HEK293 (cell line): ENCODE data around the gene MRPS6.

ENCODE experiments used
- CTCF ChIA-PET: fragments of 350-600 bp; formaldehyde crosslinking; extraction: SDS; loops from one replicate; lab custom pipeline; 2021; ENCODE audit warnings: antibody characterized with exemption; lab: Yijun Ruan, JAX
- POLR2A ChIA-PET: fragments of 300-600 bp; formaldehyde crosslinking; extraction: SDS; loops from one replicate; lab custom pipeline; 2020; ENCODE audit warnings: antibody characterized with exemption, inconsistent platforms; lab: Yijun Ruan, JAX
- H3K27ac ChIP-seq: fragments of 200-500 bp; sonication (Bioruptor generic); 2 replicates; pipeline ENCODE4 v1.5.1; 2014; ENCODE audit warnings: low read depth, low read length, control low read depth, inconsistent platforms; ENCODE audit errors: extremely low read depth
- H3K36me3 ChIP-seq, 2 experiments: fragments of 200-500 bp in 1 of 2; sonication (Bioruptor generic) in 1 of 2; 1 replicate in 1 of 2; 2 replicates in 1 of 2; pipeline ENCODE4 v1.5.1; 2014 to 2017; ENCODE audit warnings: inconsistent platforms in 2 of 2, low read length in 2 of 2; ENCODE audit not compliant: control insufficient read depth in 2 of 2, insufficient read depth in 1 of 2
- H3K4me1 ChIP-seq: fragments of 200-500 bp; sonication (Bioruptor generic); 2 replicates; pipeline ENCODE4 v1.5.1; 2014; ENCODE audit warnings: mild to moderate bottlenecking, low read length, inconsistent platforms; ENCODE audit not compliant: control insufficient read depth, insufficient read depth
- H3K4me3 ChIP-seq: 2 replicates; pipeline ENCODE4 v1.5.1; 2011; ENCODE audit warnings: low read depth, mild to moderate bottlenecking, control low read depth, low read length, moderate library complexity
- H3K9me3 ChIP-seq: fragments of 200-500 bp; sonication (Bioruptor generic); 2 replicates; pipeline ENCODE4 v1.5.1; 2014; ENCODE audit warnings: low read depth, low read length, inconsistent platforms; ENCODE audit not compliant: control insufficient read depth, insufficient read depth
- AEBP2 ChIP-seq: fragments of 450-650 bp; formaldehyde crosslinking; IDR thresholded peaks from 2 replicates; pipeline ENCODE4 v1.5.1; 2016; ENCODE audit warnings: missing biosample characterization, missing genetic modification characterization, borderline replicate concordance
- EGR2 ChIP-seq: fragments of 450-650 bp; formaldehyde crosslinking; IDR thresholded peaks from 2 replicates; pipeline ENCODE4 v1.5.1; 2016; ENCODE audit warnings: low read depth, missing biosample characterization, missing genetic modification characterization
- HOXA7 ChIP-seq: sonication (generic); formaldehyde crosslinking; IDR thresholded peaks from 2 replicates; pipeline ENCODE4 v1.8.1; 2022; ENCODE audit warnings: missing genetic modification reagents, borderline replicate concordance
- KLF17 ChIP-seq: fragments of 450-650 bp; formaldehyde crosslinking; IDR thresholded peaks from 2 replicates; pipeline ENCODE4 v1.5.1; 2016; ENCODE audit warnings: missing biosample characterization, missing genetic modification characterization
- MYNN ChIP-seq: fragments of 450-650 bp; formaldehyde crosslinking; IDR thresholded peaks from 2 replicates; pipeline ENCODE4 v1.5.1; 2016; ENCODE audit warnings: missing biosample characterization, missing genetic modification characterization, borderline replicate concordance
- RBAK ChIP-seq: fragments of 450-650 bp; formaldehyde crosslinking; IDR thresholded peaks from 2 replicates; pipeline ENCODE4 v1.5.1; 2016; ENCODE audit warnings: missing biosample characterization, missing genetic modification characterization
- SCRT1 ChIP-seq: fragments of 450-650 bp; formaldehyde crosslinking; IDR thresholded peaks from 2 replicates; pipeline ENCODE4 v1.5.1; 2016; ENCODE audit warnings: missing biosample characterization, missing genetic modification characterization, borderline replicate concordance
- YY2 ChIP-seq: fragments of 450-650 bp; formaldehyde crosslinking; IDR thresholded peaks from 2 replicates; pipeline ENCODE4 v1.5.1; 2016; ENCODE audit warnings: missing biosample characterization, missing genetic modification characterization
- ZFHX2 ChIP-seq: fragments of 450-650 bp; formaldehyde crosslinking; conservative IDR thresholded peaks from 2 replicates; pipeline ENCODE4 v1.5.1; 2016; ENCODE audit warnings: missing biosample characterization, missing genetic modification characterization
- ZNF155 ChIP-seq: fragments of 450-650 bp; formaldehyde crosslinking; IDR thresholded peaks from 2 replicates; pipeline ENCODE4 v1.5.1; 2016; ENCODE audit warnings: missing biosample characterization, missing genetic modification characterization
- ZNF223 ChIP-seq: fragments of 450-650 bp; formaldehyde crosslinking; IDR thresholded peaks from 2 replicates; pipeline ENCODE4 v1.5.1; 2016; ENCODE audit warnings: missing biosample characterization, missing genetic modification characterization
- ZNF280D ChIP-seq: fragments of 450-650 bp; formaldehyde crosslinking; IDR thresholded peaks from 2 replicates; pipeline ENCODE4 v1.5.1; 2016; ENCODE audit warnings: missing biosample characterization, missing genetic modification characterization
- ZNF362 ChIP-seq: fragments of 450-650 bp; formaldehyde crosslinking; IDR thresholded peaks from 2 replicates; pipeline ENCODE4 v1.5.1; 2016; ENCODE audit warnings: missing biosample characterization, missing genetic modification characterization
- ZNF558 ChIP-seq: fragments of 450-650 bp; formaldehyde crosslinking; IDR thresholded peaks from 2 replicates; pipeline ENCODE4 v1.5.1; 2016; ENCODE audit warnings: missing biosample characterization, missing genetic modification characterization
- ZNF560 ChIP-seq: fragments of 450-650 bp; formaldehyde crosslinking; IDR thresholded peaks from 2 replicates; pipeline ENCODE4 v1.5.1; 2017; ENCODE audit warnings: missing biosample characterization, missing genetic modification characterization, borderline replicate concordance
- ZNF600 ChIP-seq: fragments of 450-650 bp; formaldehyde crosslinking; IDR thresholded peaks from 2 replicates; pipeline ENCODE4 v1.5.1; 2016; ENCODE audit warnings: missing biosample characterization, missing genetic modification characterization
- ZNF629 ChIP-seq: fragments of 450-650 bp; formaldehyde crosslinking; IDR thresholded peaks from 2 replicates; pipeline ENCODE4 v1.5.1; 2017; ENCODE audit warnings: missing biosample characterization, missing genetic modification characterization
- ZNF707 ChIP-seq: fragments of 450-650 bp; formaldehyde crosslinking; IDR thresholded peaks from 2 replicates; pipeline ENCODE4 v1.5.1; 2016; ENCODE audit warnings: missing biosample characterization, missing genetic modification characterization
- ZSCAN16 ChIP-seq: fragments of 450-650 bp; formaldehyde crosslinking; IDR thresholded peaks from 2 replicates; pipeline ENCODE4 v1.5.1; 2016; ENCODE audit warnings: missing biosample characterization, missing genetic modification characterization
- ZSCAN18 ChIP-seq: fragments of 450-650 bp; formaldehyde crosslinking; IDR thresholded peaks from 2 replicates; pipeline ENCODE4 v1.5.1; 2016; ENCODE audit warnings: missing biosample characterization, missing genetic modification characterization
- ZSCAN4 ChIP-seq: fragments of 450-650 bp; formaldehyde crosslinking; IDR thresholded peaks from 2 replicates; pipeline ENCODE4 v1.5.1; 2017; ENCODE audit warnings: missing biosample characterization, missing genetic modification characterization

The MRPS6 gene

GRCh38 chr21:34187935-34188334, 114.6 kb downstream of the MRPS6 start (continued):
- no peak for TF ChIP-seq ZNF600 (tag by site-specific recombination)
- no peak for TF ChIP-seq MYNN (tag by site-specific recombination)
- TF ChIP-seq ZNF223 (tag by site-specific recombination), result no peak

- Histone ChIP-seq H3K4me3 (no peak overlapping the region), H3K9me3 (no peaks in the 10 kb centered on the region), H3K36me3 (no peaks in the 10 kb centered on the region), H3K27ac (no peak overlapping the region), H3K4me1 (no peaks in the 10 kb centered on the region)
- CTCF ChIA-PET, result no interaction called here
- TF ChIP-seq ZNF558 (tag by site-specific recombination) (no peak), AEBP2 (tag by site-specific recombination) (no peak)
- POLR2A ChIA-PET, result no interaction called here
These were observed 116.1 kb downstream of the MRPS6 start for GRCh38 chr21:34189506-34189905.

- Histone ChIP-seq H3K27ac (no peak overlapping the region), H3K9me3 (no peaks in the 10 kb centered on the region), H3K4me1 (no peaks in the 10 kb centered on the region), H3K4me3 (no peak overlapping the region), H3K36me3 (no peaks in the 10 kb centered on the region)
- TF ChIP-seq ZNF280D (tag by site-specific recombination), result no peak
- TF ChIP-seq EGR2, result peak; percentile 76
- no peak for TF ChIP-seq ZSCAN16 (tag by site-specific recombination)
- no peak for TF ChIP-seq ZNF560 (tag by site-specific recombination)
- peak; percentile 81 for TF ChIP-seq ZFHX2
- CTCF ChIA-PET, result no interaction called here
- POLR2A ChIA-PET, result no interaction called here
These were observed 117.4 kb downstream of the MRPS6 start for GRCh38 chr21:34190576-34191321.

GRCh38 chr21:34191876-34192275, 118.5 kb downstream of the MRPS6 start:
- no peaks in the 10 kb centered on the region for H3K4me1 ChIP-seq
- H3K4me3 ChIP-seq, result no peak overlapping the region
- no peaks in the 10 kb centered on the region for H3K9me3 ChIP-seq
- ChIA-PET POLR2A (no interaction called here), CTCF (no interaction called here)
- no peaks in the 10 kb centered on the region for H3K36me3 ChIP-seq
- no peak overlapping the region for H3K27ac ChIP-seq
- TF ChIP-seq ZSCAN18 (tag by site-specific recombination) (no peak), ZNF707 (tag by site-specific recombination) (no peak), ZNF629 (tag by site-specific recombination) (no peak), RBAK (tag by site-specific recombination) (no peak), HOXA7 (CRISPR knock-in tag) (no peak), ZSCAN4 (tag by site-specific recombination) (no peak), ZNF155 (tag by site-specific recombination) (no peak), SCRT1 (tag by site-specific recombination) (no peak), YY2 (tag by site-specific recombination) (no peak), KLF17 (tag by site-specific recombination) (no peak), ZNF362 (no peak)
